H1 (cell line): Measurements from ENCODE around the gene RAB31.

ENCODE experiments used
- ATF2 ChIP-seq: IDR thresholded peaks from 2 replicates; pipeline ENCODE4 v1.6.1; 2012; ENCODE audit warnings: low read length, inconsistent platforms
- CREB1 ChIP-seq: IDR thresholded peaks from 2 replicates; pipeline ENCODE4 v1.6.1; 2012; ENCODE audit warnings: inconsistent platforms

- TF ChIP-seq CREB1 = no peak
- TF ChIP-seq ATF2 = no peak
Measured at GRCh38 chr18:9746958-9747357, 38.9 kb downstream of the RAB31 start.
